H1 (cell line): ENCODE measurements around the gene SMAD7. TPM values are rescaled to one million over a fixed set of nuclear protein-coding genes. Genes with fewer than 3 reads are reported as not detected.

ENCODE experiments used
- CTCF ChIA-PET: fragments of 300-600 bp; sonication (Branson Sonifier 250); formaldehyde crosslinking; loops from one replicate; lab custom pipeline; 2021; ENCODE audit not compliant: partially characterized antibody; lab: Charles Lee
- POLR2A ChIA-PET: fragments of 300-600 bp; sonication (Branson Sonifier 250); formaldehyde crosslinking; loops from one replicate; lab custom pipeline; 2021; ENCODE audit warnings: inconsistent platforms; ENCODE audit not compliant: partially characterized antibody; lab: Charles Lee
- DNase-seq, 2 experiments: peaks; one replicate each; pipeline versions ENCODE4 v3.0.0 to v3.0.0-alpha.2; 2010 to 2022; ENCODE audit warnings: low spot score in 2 of 2, low read depth in 1 of 2, mixed read lengths in 1 of 2
- FAIRE-seq: peaks from 2 replicates; lab custom pipeline; 2011; peaks lifted over from hg19 to GRCh38; lab: Jason Lieb, UNC
- H2AFZ ChIP-seq: 2 replicates; pipeline ENCODE4 v1.8.1; 2012; ENCODE audit warnings: low read length, inconsistent platforms
- H2AK5ac ChIP-seq: 2 replicates; pipeline ENCODE4 v1.6.1; 2013; ENCODE audit warnings: low read depth, low read length
- H2BK120ac ChIP-seq: replicated peaks from 2 replicates; pipeline ENCODE3; 2013; ENCODE audit warnings: low read depth, low read length, inconsistent platforms
- H2BK12ac ChIP-seq: 2 replicates; pipeline ENCODE4 v1.6.1; 2013; ENCODE audit warnings: low read depth, low read length
- H2BK15ac ChIP-seq: 2 replicates; pipeline ENCODE4 v1.6.1; 2013; ENCODE audit warnings: low read length
- H2BK20ac ChIP-seq: 2 replicates; pipeline ENCODE4 v1.6.1; 2013; ENCODE audit warnings: low read length
- H2BK5ac ChIP-seq: 2 replicates; pipeline ENCODE4 v1.6.1; 2013; ENCODE audit warnings: low read depth, low read length
- H3K14ac ChIP-seq: 2 replicates; pipeline ENCODE4 v1.6.1; 2013; ENCODE audit warnings: inconsistent platforms; ENCODE audit not compliant: insufficient read length
- H3K18ac ChIP-seq: 2 replicates; pipeline ENCODE4 v1.6.1; 2013; ENCODE audit warnings: low read length; ENCODE audit errors: extremely low read depth
- H3K23ac ChIP-seq: 2 replicates; pipeline ENCODE4 v1.6.1; 2013; ENCODE audit warnings: inconsistent platforms; ENCODE audit not compliant: insufficient read length
- H3K23me2 ChIP-seq: 2 replicates; pipeline ENCODE4 v1.6.1; 2013; ENCODE audit warnings: low read depth, low read length
- H3K27ac ChIP-seq: 2 replicates; pipeline ENCODE4 v1.6.1; 2011; ENCODE audit warnings: low read depth, low read length, inconsistent platforms
- H3K27me3 ChIP-seq, 4 experiments: replicated peaks in 1 of 4; 1 replicate in 1 of 4; 2 replicates in 3 of 4; pipeline versions ENCODE4 v1.6.1 to v1.8.1; 2011 to 2013; ENCODE audit warnings: low read length in 3 of 4, mild to moderate bottlenecking in 3 of 4, inconsistent platforms in 2 of 4, mixed read lengths in 2 of 4, moderate library complexity in 1 of 4; ENCODE audit not compliant: control insufficient read depth in 3 of 4, insufficient read depth in 3 of 4; ENCODE audit errors: extremely low read depth in 1 of 4
- H3K36me3 ChIP-seq, 4 experiments: 2 replicates each; pipeline versions ENCODE4 v1.6.1 to v1.8.1; 2011 to 2013; ENCODE audit warnings: mild to moderate bottlenecking in 4 of 4, low read length in 3 of 4, moderate library complexity in 2 of 4, control low read depth in 1 of 4, inconsistent platforms in 1 of 4; ENCODE audit not compliant: insufficient read depth in 4 of 4, control insufficient read depth in 2 of 4
- H3K4ac ChIP-seq: replicated peaks from 2 replicates; pipeline ENCODE3; 2013; ENCODE audit warnings: low read length, low read depth, mixed read lengths, inconsistent platforms; ENCODE audit not compliant: insufficient read length
- H3K4me1 ChIP-seq, 4 experiments: replicated peaks in 1 of 4; 1 replicate in 1 of 4; 2 replicates in 3 of 4; pipeline versions ENCODE4 v1.6.1 to v1.8.1; 2011 to 2013; ENCODE audit warnings: low read length in 3 of 4, inconsistent platforms in 2 of 4, mixed read lengths in 1 of 4; ENCODE audit not compliant: insufficient read depth in 4 of 4, control insufficient read depth in 3 of 4
- H3K4me2 ChIP-seq, 2 experiments: 2 replicates each; pipeline versions ENCODE4 v1.6.1 to v1.8.1; 2011 to 2013; ENCODE audit warnings: low read depth in 2 of 2, low read length in 2 of 2, control low read depth in 1 of 2, inconsistent platforms in 1 of 2, mild to moderate bottlenecking in 1 of 2; ENCODE audit not compliant: insufficient read depth in 1 of 2
- H3K4me3 ChIP-seq, 4 experiments: fragments of 200-600, 300-600 bp in 1 of 4; sonication (generic), shearing (Covaris generic), sonication (Bioruptor Twin) in 1 of 4; 2 replicates each; pipeline versions ENCODE4 v1.5.1 to v1.8.1; 2011 to 2016; ENCODE audit warnings: low read length in 4 of 4, low read depth in 3 of 4, control low read depth in 2 of 4, inconsistent platforms in 2 of 4, mild to moderate bottlenecking in 2 of 4, mixed read lengths in 1 of 4, moderate library complexity in 1 of 4; ENCODE audit not compliant: insufficient read depth in 2 of 4; ENCODE audit errors: extremely low read depth in 1 of 4
- H3K56ac ChIP-seq: replicated peaks from 2 replicates; pipeline ENCODE3; 2013; ENCODE audit warnings: low read depth, mild to moderate bottlenecking, mixed read lengths, low read length, inconsistent platforms; ENCODE audit not compliant: insufficient read length
- H3K79me1 ChIP-seq: 2 replicates; pipeline ENCODE4 v1.6.1; 2013; ENCODE audit warnings: low read depth, low read length, control low read depth
- H3K79me2 ChIP-seq, 2 experiments: 2 replicates each; pipeline versions ENCODE4 v1.6.1 to v1.8.1; 2012 to 2013; ENCODE audit warnings: low read length in 2 of 2, mild to moderate bottlenecking in 2 of 2, inconsistent platforms in 1 of 2; ENCODE audit not compliant: insufficient read depth in 2 of 2, control insufficient read depth in 1 of 2
- H3K9ac ChIP-seq, 4 experiments: replicated peaks in 1 of 4; 1 replicate in 1 of 4; 2 replicates in 3 of 4; pipeline versions ENCODE4 v1.6.1 to v1.8.1; 2011 to 2013; ENCODE audit warnings: low read depth in 3 of 4, low read length in 3 of 4, control low read depth in 2 of 4, mild to moderate bottlenecking in 2 of 4, moderate library complexity in 2 of 4, inconsistent platforms in 1 of 4; ENCODE audit errors: extremely low read depth in 1 of 4
- H3K9me3 ChIP-seq, 2 experiments: 2 replicates each; pipeline versions ENCODE4 v1.6.1 to v1.8.1; 2012 to 2013; ENCODE audit warnings: mild to moderate bottlenecking in 2 of 2, moderate library complexity in 2 of 2, control low read depth in 1 of 2, inconsistent platforms in 1 of 2, low read depth in 1 of 2, low read length in 1 of 2, mixed read lengths in 1 of 2; ENCODE audit not compliant: insufficient read depth in 2 of 2
- H4K20me1 ChIP-seq, 2 experiments: replicated peaks in 1 of 2; 2 replicates each; pipeline versions ENCODE3 to v1.8.1; 2011 to 2013; ENCODE audit warnings: inconsistent platforms in 2 of 2, low read length in 2 of 2, mild to moderate bottlenecking in 1 of 2; ENCODE audit not compliant: insufficient read depth in 2 of 2, control insufficient read depth in 1 of 2
- H4K5ac ChIP-seq: 2 replicates; pipeline ENCODE4 v1.6.1; 2013; ENCODE audit warnings: low read length, low read depth, mixed read lengths, inconsistent platforms; ENCODE audit not compliant: insufficient read length
- H4K8ac ChIP-seq: 2 replicates; pipeline ENCODE4 v1.8.0; 2013; ENCODE audit warnings: mild to moderate bottlenecking, moderate library complexity, low read length, inconsistent platforms; ENCODE audit not compliant: insufficient read depth; ENCODE audit errors: extremely low read depth
- H4K91ac ChIP-seq: replicated peaks from 2 replicates; pipeline ENCODE3; 2013; ENCODE audit warnings: low read length, mixed read lengths, inconsistent platforms; ENCODE audit not compliant: insufficient read length
- ASH2L ChIP-seq: fragments of 200-600, 300-600 bp; sonication (generic); IDR thresholded peaks from one replicate; pipeline ENCODE4 v1.7.1; 2017; ENCODE audit warnings: low read length
- CHD1 ChIP-seq: IDR thresholded peaks from 2 replicates; pipeline ENCODE4 v1.6.1; 2012; ENCODE audit warnings: low read depth, low read length, improper control_type of control experiment
- GABPA ChIP-seq: IDR thresholded peaks from 2 replicates; pipeline ENCODE4 v1.6.1; 2011; ENCODE audit warnings: mild to moderate bottlenecking, low read length, moderate library complexity, borderline replicate concordance; ENCODE audit not compliant: insufficient read depth
- HDAC2 ChIP-seq, 2 experiments: fragments of 300-600 bp in 1 of 2; sonication (generic) in 1 of 2; IDR thresholded peaks; 2 replicates each; pipeline ENCODE4 v1.6.1; 2011 to 2012; ENCODE audit warnings: low read depth in 2 of 2, low read length in 2 of 2, mild to moderate bottlenecking in 2 of 2, moderate library complexity in 2 of 2, borderline replicate concordance in 1 of 2, inconsistent platforms in 1 of 2
- POLR2A ChIP-seq, 2 experiments: IDR thresholded peaks; 1 replicate in 1 of 2; 2 replicates in 1 of 2; pipeline ENCODE4 v1.6.1; 2011; ENCODE audit warnings: low read depth in 2 of 2, low read length in 2 of 2, mild to moderate bottlenecking in 2 of 2; ENCODE audit errors: control extremely low read depth in 1 of 2
- RBBP5 ChIP-seq: IDR thresholded peaks from 2 replicates; pipeline ENCODE4 v1.7.1; 2012; ENCODE audit warnings: low read depth, mild to moderate bottlenecking, inconsistent platforms, low read length, moderate library complexity, borderline replicate concordance
- SP1 ChIP-seq: IDR thresholded peaks from 2 replicates; pipeline ENCODE4 v1.6.1; 2011; ENCODE audit warnings: low read depth, low read length
- TAF1 ChIP-seq: IDR thresholded peaks from 2 replicates; pipeline ENCODE4 v1.6.1; 2011; ENCODE audit warnings: mild to moderate bottlenecking, low read depth, low read length
- TAF7 ChIP-seq: optimal IDR thresholded peaks from 2 replicates; pipeline ENCODE3; 2011; ENCODE audit warnings: low read depth, mild to moderate bottlenecking, inconsistent platforms, low read length, moderate library complexity, borderline replicate concordance
- ZNF274 ChIP-seq: IDR thresholded peaks from 2 replicates; pipeline ENCODE4 v1.7.0; 2012; ENCODE audit warnings: low read length, borderline replicate concordance; ENCODE audit errors: extremely low read depth
- WGBS, 2 experiments: shearing (Covaris generic) in 1 of 2; methylation state at CpG; one replicate each; pipeline versions ENCODE4 v1.1.6 to v1.1.7; 2013 to 2015; ENCODE audit warnings: low lambda C conversion rate in 2 of 2, mixed read lengths in 2 of 2, inconsistent platforms in 1 of 2, low coverage in 1 of 2, missing lambda C conversion rate in 1 of 2; ENCODE audit not compliant: insufficient replicate concordance in 2 of 2, insufficient coverage in 1 of 2, insufficient read length in 1 of 2; ENCODE audit errors: extremely low coverage in 1 of 2, missing lambda C conversion rate in 1 of 2; 5-methylcytosine and 5-hydroxymethylcytosine counted together
- polyA plus RNA-seq, 7 experiments: library from polyadenylated mRNA; depleted of rRNA in 3 of 7; stranded (reverse) in 5 of 7; unstranded in 2 of 7; fragments of >200 nt in 5 of 7; fragments of 200-250 nt in 2 of 7; gene quantifications; 1 replicate in 5 of 7; 2 replicates in 1 of 7; 4 replicates in 1 of 7; pipeline versions ENCODE4 v1.2.1 to v1.2.3, GENCODE V29; 2011 to 2013; ENCODE audit warnings: missing spikeins in 2 of 7, mixed read lengths in 2 of 7
- total RNA-seq: library from RNA; stranded (reverse); fragmentation: NEBNext Ultra II Directional; extraction: Animal tissue kit (Norgen Biotek cat#: 25700); gene quantifications from 2 replicates; pipeline ENCODE4 v1.2.1, GENCODE V29; 2021

The SMAD7 gene
- total and polyA plus RNA-seq, 2 of the 8 experiments (the other 6 are each of a cell fraction or from before 2014, with no cell fraction given): 6.5 to 15.5 TPM

DNA sequence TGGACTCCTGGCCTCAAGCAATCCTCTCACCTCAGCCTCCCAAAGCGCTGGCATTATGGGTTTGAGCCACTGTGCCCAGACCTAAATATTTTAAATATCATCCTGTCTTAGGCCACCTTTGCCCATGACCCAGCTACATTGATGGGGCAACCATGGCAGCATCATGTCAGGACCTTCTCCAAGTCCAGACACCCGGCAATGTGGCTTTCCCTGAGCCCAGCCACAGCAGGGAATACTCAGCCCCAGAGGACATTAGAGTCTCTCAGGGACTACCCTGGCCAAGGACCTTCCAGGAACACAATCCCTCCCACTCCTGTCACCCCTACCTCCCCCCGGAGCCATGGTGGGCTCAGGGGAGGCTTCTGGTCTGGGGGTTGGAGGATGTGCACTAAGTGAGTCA, 72.8 kb downstream of the SMAD7 start:
- ChIA-PET POLR2A (interaction anchor here (2.3 kb wide), 1 partner anchor 18 kb away, joined by 6 read pairs; no protein-coding TSS in a partner anchor), CTCF (interaction anchor here (1.0 to 2.9 kb wide), 5 partner anchors 18 to 167 kb away, joined by 4 to 24 read pairs (median 5); no protein-coding TSS in a partner anchor)
- H3K9me3 ChIP-seq: no peaks in the 10 kb centered on the region
- H2BK12ac ChIP-seq: no peak overlapping the region
- no peak overlapping the region for H2BK15ac ChIP-seq
- H3K14ac ChIP-seq: no peak overlapping the region
- H3K4ac ChIP-seq: no peak overlapping the region
- no peaks in the 10 kb centered on the region for H3K79me1 ChIP-seq
- no peak overlapping the region for H4K5ac ChIP-seq
- no peaks in the 10 kb centered on the region for H3K23me2 ChIP-seq
- H3K56ac ChIP-seq: no peak overlapping the region
- no peak overlapping the region for H3K27ac ChIP-seq
- TF ChIP-seq TAF1 (no peak), ZNF274 (no peak), ASH2L (no peak), SP1 (no peak), GABPA (no peak), RBBP5 (no peak), TAF7 (no peak), POLR2A (IDR thresholded peaks at IDR 0.05; ENCODE audit: control extremely low read depth in 1 of 2, low read depth in 2 of 2, low read length in 2 of 2) (no peak), CHD1 (no peak), HDAC2 (IDR thresholded peaks at IDR 0.05; ENCODE audit: borderline replicate concordance in 1 of 2, low read depth in 2 of 2, low read length in 2 of 2) (no peak)
- H4K20me1 ChIP-seq: no peaks in the 10 kb centered on the region
- H3K9ac ChIP-seq: no peak overlapping the region
- no peak overlapping the region for H3K18ac ChIP-seq
- no peak overlapping the region for H4K91ac ChIP-seq
- peaks cover 0 to 13% (median 10%) of the 10 kb centered on the region in 4 experiments; a peak in 6 of 7 replicates for H3K4me1 ChIP-seq
- no peak overlapping the region for H2BK120ac ChIP-seq
- FAIRE-seq (no peak), DNase-seq (no peak)
- no peak overlapping the region for H2BK5ac ChIP-seq
- H3K4me3 ChIP-seq: no peak overlapping the region
- H3K27me3 ChIP-seq: 0 out of 7 replicates have a peak, but pooled peaks cover 0 to 4% (median 0%) of the 10 kb centered on the region in 4 experiments
- 83% methylated on average over 3 of the region's 3 CpGs; no CpG with 5 or more reads in 1 of the 2 experiments for WGBS, 2 experiments
- H3K36me3 ChIP-seq: no peaks in the 10 kb centered on the region
- no peak overlapping the region for H3K4me2 ChIP-seq
- no peak overlapping the region for H2AK5ac ChIP-seq
- H2AFZ ChIP-seq: no peak overlapping the region
- no peaks in the 10 kb centered on the region for H3K79me2 ChIP-seq
- H3K23ac ChIP-seq: no peak overlapping the region
- H2BK20ac ChIP-seq: no peak overlapping the region; the same call in 1 of the 2 replicates
- H4K8ac ChIP-seq: no peak overlapping the region
